Hepatocyte (in vitro differentiated cells): ENCODE measurements around the gene IMMP2L. TPM values are rescaled to one million over a fixed set of nuclear protein-coding genes. Genes with fewer than 3 reads are reported as not detected.

ENCODE experiments used
- DNase-seq: peaks from one replicate; pipeline ENCODE4 v3.0.0-alpha.2; 2016; ENCODE audit warnings: low spot score
- H2AFZ ChIP-seq: fragments of 200-600 bp; sonication (generic); 2 replicates; pipeline ENCODE4 v1.6.0; 2016; ENCODE audit warnings: antibody characterized with exemption, mild to moderate bottlenecking
- H3K27ac ChIP-seq: fragments of 200-600 bp; sonication (generic); 2 replicates; pipeline ENCODE4 v1.5.1; 2016; ENCODE audit warnings: mild to moderate bottlenecking
- H3K27me3 ChIP-seq: fragments of 200-600 bp; sonication (generic); 2 replicates; pipeline ENCODE4 v1.6.1; 2016
- H3K36me3 ChIP-seq: fragments of 200-600 bp; sonication (generic); replicated peaks from 2 replicates; pipeline ENCODE4 v1.5.1; 2016; ENCODE audit warnings: low read depth; ENCODE audit not compliant: insufficient read depth
- H3K4me1 ChIP-seq: fragments of 200-600 bp; sonication (generic); 2 replicates; pipeline ENCODE4 v1.5.1; 2016; ENCODE audit warnings: mild to moderate bottlenecking, moderate library complexity; ENCODE audit not compliant: insufficient read depth
- H3K4me2 ChIP-seq: fragments of 200-600 bp; sonication (generic); 2 replicates; pipeline ENCODE4 v1.6.0; 2016
- H3K4me3 ChIP-seq: fragments of 200-600 bp; sonication (generic); 2 replicates; pipeline ENCODE4 v1.5.1; 2016; ENCODE audit warnings: mild to moderate bottlenecking
- H3K79me2 ChIP-seq: fragments of 200-600 bp; sonication (generic); 2 replicates; pipeline ENCODE4 v1.6.0; 2017; ENCODE audit warnings: mild to moderate bottlenecking
- H3K9me2 ChIP-seq: fragments of 200-600 bp; sonication (generic); replicated peaks from 2 replicates; pipeline ENCODE4 v1.6.0; 2017; ENCODE audit warnings: mild to moderate bottlenecking; ENCODE audit not compliant: insufficient read depth
- H3K9me3 ChIP-seq: fragments of 200-600 bp; sonication (generic); 2 replicates; pipeline ENCODE4 v1.5.1; 2016; ENCODE audit warnings: low read depth, mild to moderate bottlenecking
- H4K20me1 ChIP-seq: fragments of 200-600 bp; sonication (generic); 2 replicates; pipeline ENCODE4 v1.6.0; 2016; ENCODE audit warnings: mild to moderate bottlenecking; ENCODE audit not compliant: insufficient read depth, poor library complexity, severe bottlenecking
- CTCF ChIP-seq: fragments of 200-600 bp; sonication (generic); IDR thresholded peaks from 2 replicates; pipeline ENCODE4 v1.5.1; 2016; ENCODE audit warnings: antibody characterized with exemption, mild to moderate bottlenecking; ENCODE audit not compliant: poor library complexity
- EZH2 ChIP-seq: fragments of 200-600 bp; sonication (generic); IDR thresholded peaks from 2 replicates; pipeline ENCODE4 v1.6.1; 2016; ENCODE audit warnings: antibody characterized with exemption, mild to moderate bottlenecking, borderline replicate concordance
- EZH2phosphoT487 ChIP-seq: fragments of 200-600 bp; sonication (generic); IDR thresholded peaks from one replicate; pipeline ENCODE4 v1.6.1; 2018; ENCODE audit warnings: antibody characterized with exemption, mild to moderate bottlenecking, low read depth, moderate library complexity; ENCODE audit not compliant: unreplicated experiment, severe bottlenecking
- WGBS: methylation state at CpG from one replicate; pipeline ENCODE4 v1.1.6; 2016; ENCODE audit warnings: low lambda C conversion rate; ENCODE audit errors: missing lambda C conversion rate; 5-methylcytosine and 5-hydroxymethylcytosine counted together
- polyA plus RNA-seq: library from polyadenylated mRNA; unstranded; fragments of >200 nt; fragmentation: Nextera tagmentation; extraction: Ambion mirVana; gene quantifications from 2 replicates; pipeline ENCODE4 v1.2.1, GENCODE V29; 2016
- total RNA-seq: library from RNA; depleted of rRNA; stranded (reverse); fragments of >200 nt; gene quantifications from 2 replicates; pipeline ENCODE4 v1.2.3, GENCODE V29; 2014

Gene IMMP2L
- total and polyA plus RNA-seq, 2 experiments from 2014 or later: 13.3 to 17.6 TPM

- Histone ChIP-seq H3K9me2 (no peaks in the 10 kb centered on the region), H3K79me2 (no peaks in the 10 kb centered on the region), H2AFZ (no peak overlapping the region), H3K4me3 (no peak overlapping the region), H3K4me1 (no peaks in the 10 kb centered on the region), H3K36me3 (no peaks in the 10 kb centered on the region), H3K9me3 (no peaks in the 10 kb centered on the region), H3K4me2 (no peak overlapping the region), H3K27me3 (no peaks in the 10 kb centered on the region), H4K20me1 (no peaks in the 10 kb centered on the region), H3K27ac (no peak overlapping the region)
- no peak for DNase-seq
- TF ChIP-seq EZH2 (no peak), CTCF (no peak), EZH2phosphoT487 (no peak)
Observed at GRCh38 chr7:110800984-110801383, 761.3 kb downstream of the IMMP2L start.

- no peaks in the 10 kb centered on the region for H3K9me3 ChIP-seq
- H4K20me1 ChIP-seq: no peaks in the 10 kb centered on the region
- no peak overlapping the region for H3K4me2 ChIP-seq
- H3K79me2 ChIP-seq: no peaks in the 10 kb centered on the region
- WGBS: 85% methylated on average over 2 of the region's 2 CpGs
- no peak overlapping the region for H3K4me3 ChIP-seq
- H2AFZ ChIP-seq: no peak overlapping the region
- H3K36me3 ChIP-seq: no peaks in the 10 kb centered on the region
- no peak overlapping the region for H3K27ac ChIP-seq
- no peaks in the 10 kb centered on the region for H3K9me2 ChIP-seq
- H3K4me1 ChIP-seq: no peaks in the 10 kb centered on the region
- no peaks in the 10 kb centered on the region for H3K27me3 ChIP-seq
- TF ChIP-seq EZH2: no peak
- no peak for TF ChIP-seq CTCF
- no peak for TF ChIP-seq EZH2phosphoT487
- no peak for DNase-seq
Observed at GRCh38 chr7:110797656-110798055, 764.6 kb downstream of the IMMP2L start.

GRCh38 chr7:110790992-110791391, 771.3 kb downstream of the IMMP2L start:
- no peak overlapping the region for H3K4me2 ChIP-seq
- H4K20me1 ChIP-seq: no peaks in the 10 kb centered on the region
- no peaks in the 10 kb centered on the region for H3K9me3 ChIP-seq
- H2AFZ ChIP-seq: no peak overlapping the region
- H3K27me3 ChIP-seq: no peaks in the 10 kb centered on the region
- H3K9me2 ChIP-seq: no peaks in the 10 kb centered on the region
- no peaks in the 10 kb centered on the region for H3K79me2 ChIP-seq
- no peak overlapping the region for H3K4me3 ChIP-seq
- no peak overlapping the region for H3K27ac ChIP-seq
- no peak for DNase-seq
- no peaks in the 10 kb centered on the region for H3K4me1 ChIP-seq
- TF ChIP-seq EZH2: no peak
- TF ChIP-seq CTCF: no peak
- TF ChIP-seq EZH2phosphoT487: no peak
- H3K36me3 ChIP-seq: no peaks in the 10 kb centered on the region

- Histone ChIP-seq H2AFZ (no peak overlapping the region), H3K4me1 (no peaks in the 10 kb centered on the region), H4K20me1 (no peaks in the 10 kb centered on the region), H3K4me3 (no peak overlapping the region), H3K36me3 (no peaks in the 10 kb centered on the region), H3K27me3 (no peaks in the 10 kb centered on the region), H3K27ac (no peak overlapping the region), H3K4me2 (no peak overlapping the region), H3K9me3 (no peaks in the 10 kb centered on the region), H3K9me2 (no peaks in the 10 kb centered on the region), H3K79me2 (no peaks in the 10 kb centered on the region)
- DNase-seq: no peak
- TF ChIP-seq EZH2phosphoT487: no peak
- 57% methylated on average over 3 of the region's 3 CpGs for WGBS
Observed at GRCh38 chr7:110786328-110786965, 775.8 kb downstream of the IMMP2L start.
